ENCODE results near the gene SYNE3.

The SYNE3 gene

GRCh38 chr14:95549656-95550585, 33.5 kb upstream of the SYNE3 start:
- no peaks in the 10 kb centered on the region for H3K9me3 ChIP-seq (ENCODE audit: control insufficient read depth in 1 of 2, low read length in 2 of 2)
- H3K27me3 ChIP-seq (ENCODE audit: low read depth, low read length): no peaks in the 10 kb centered on the region
- no peak overlapping the region for H3K27ac ChIP-seq (ENCODE audit: low read length)
- no peak overlapping the region for H3K4me3 ChIP-seq (ENCODE audit: low read depth in 1 of 2, low read length in 2 of 2)
- H3K36me3 ChIP-seq (ENCODE audit: control insufficient read depth in 1 of 2, insufficient read depth in 2 of 2, low read length in 2 of 2): peaks cover 2 to 6% of the 10 kb centered on the region in 2 donors
- H3K4me1 ChIP-seq (ENCODE audit: control insufficient read depth in 1 of 2, insufficient read depth in 2 of 2, low read length in 2 of 2): no peaks in the 10 kb centered on the region

GRCh38 chr14:95548328-95548929, 32.0 kb upstream of the SYNE3 start:
- peaks cover 5 to 18% of the 10 kb centered on the region in 2 donors for H3K36me3 ChIP-seq (ENCODE audit: control insufficient read depth in 1 of 2, insufficient read depth in 2 of 2, low read length in 2 of 2)

GRCh38 chr14:95547626-95548327, 31.3 kb upstream of the SYNE3 start:
- Histone ChIP-seq H3K9me3 (ENCODE audit: control insufficient read depth in 1 of 2, low read length in 2 of 2) (no peaks in the 10 kb centered on the region), H3K27me3 (ENCODE audit: low read depth, low read length) (no peaks in the 10 kb centered on the region), H3K27ac (ENCODE audit: low read length) (no peak overlapping the region), H3K36me3 (ENCODE audit: control insufficient read depth in 1 of 2, insufficient read depth in 2 of 2, low read length in 2 of 2) (peaks cover 5 to 18% of the 10 kb centered on the region in 2 donors), H3K4me3 (ENCODE audit: low read depth in 1 of 2, low read length in 2 of 2) (no peak overlapping the region), H3K4me1 (ENCODE audit: control insufficient read depth in 1 of 2, insufficient read depth in 2 of 2, low read length in 2 of 2) (no peaks in the 10 kb centered on the region)

More at GRCh38 chr14:95548328-95548929, 32.0 kb upstream of the SYNE3 start:
- no peak overlapping the region for H3K27ac ChIP-seq (ENCODE audit: low read length)
- H3K4me1 ChIP-seq (ENCODE audit: control insufficient read depth in 1 of 2, insufficient read depth in 2 of 2, low read length in 2 of 2): no peaks in the 10 kb centered on the region
- no peaks in the 10 kb centered on the region for H3K9me3 ChIP-seq (ENCODE audit: control insufficient read depth in 1 of 2, low read length in 2 of 2)
- H3K4me3 ChIP-seq (ENCODE audit: low read depth in 1 of 2, low read length in 2 of 2): no peak overlapping the region
- H3K27me3 ChIP-seq (ENCODE audit: low read depth, low read length): no peaks in the 10 kb centered on the region

- H3K36me3 ChIP-seq (ENCODE audit: control insufficient read depth in 1 of 2, insufficient read depth in 2 of 2, low read length in 2 of 2): peaks cover 5 to 18% of the 10 kb centered on the region in 2 donors
- H3K9me3 ChIP-seq (ENCODE audit: control insufficient read depth in 1 of 2, low read length in 2 of 2): no peaks in the 10 kb centered on the region
- no peaks in the 10 kb centered on the region for H3K27me3 ChIP-seq (ENCODE audit: low read depth, low read length)
- H3K4me3 ChIP-seq (ENCODE audit: low read depth in 1 of 2, low read length in 2 of 2): no peak overlapping the region
- no peaks in the 10 kb centered on the region for H3K4me1 ChIP-seq (ENCODE audit: control insufficient read depth in 1 of 2, insufficient read depth in 2 of 2, low read length in 2 of 2)
- H3K27ac ChIP-seq (ENCODE audit: low read length): no peak overlapping the region
Observed at GRCh38 chr14:95547272-95547625, 30.8 kb upstream of the SYNE3 start.

- H3K36me3 ChIP-seq (ENCODE audit: control insufficient read depth in 1 of 2, insufficient read depth in 2 of 2, low read length in 2 of 2): peaks cover 5 to 13% of the 10 kb centered on the region in 2 donors
- no peak overlapping the region for H3K4me3 ChIP-seq (ENCODE audit: low read depth in 1 of 2, low read length in 2 of 2)
- no peaks in the 10 kb centered on the region for H3K9me3 ChIP-seq (ENCODE audit: control insufficient read depth in 1 of 2, low read length in 2 of 2)
- no peaks in the 10 kb centered on the region for H3K4me1 ChIP-seq (ENCODE audit: control insufficient read depth in 1 of 2, insufficient read depth in 2 of 2, low read length in 2 of 2)
- no peak overlapping the region for H3K27ac ChIP-seq (ENCODE audit: low read length)
- no peaks in the 10 kb centered on the region for H3K27me3 ChIP-seq (ENCODE audit: low read depth, low read length)
Observed at GRCh38 chr14:95545515-95546168, 29.2 kb upstream of the SYNE3 start.

DNA sequence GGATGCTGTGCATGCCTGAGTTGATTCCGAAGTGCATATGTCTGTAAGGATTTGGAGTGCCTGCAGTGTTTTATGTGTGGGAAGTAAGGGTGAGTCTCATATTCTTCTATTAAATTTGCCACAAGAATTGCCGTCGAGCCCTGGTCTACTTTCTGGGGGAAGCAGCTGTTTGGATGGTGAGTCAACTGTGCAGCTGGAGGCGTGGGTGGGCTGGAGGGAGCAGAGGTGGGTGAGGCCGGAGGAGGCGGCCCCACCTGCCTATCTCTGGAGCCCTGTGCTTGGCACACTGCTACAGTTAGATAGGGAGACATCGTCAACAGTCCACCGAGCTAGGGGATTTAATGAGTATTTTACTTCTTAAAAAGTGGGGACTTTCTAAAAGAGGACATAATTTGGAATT, 28.1 kb upstream of the SYNE3 start:
- Histone ChIP-seq H3K27me3 (ENCODE audit: low read depth, low read length) (no peaks in the 10 kb centered on the region), H3K4me3 (ENCODE audit: low read depth in 1 of 2, low read length in 2 of 2) (no peak overlapping the region), H3K4me1 (ENCODE audit: control insufficient read depth in 1 of 2, insufficient read depth in 2 of 2, low read length in 2 of 2) (no peaks in the 10 kb centered on the region), H3K36me3 (ENCODE audit: control insufficient read depth in 1 of 2, insufficient read depth in 2 of 2, low read length in 2 of 2) (peaks cover 5 to 13% of the 10 kb centered on the region in 2 donors), H3K27ac (ENCODE audit: low read length) (no peak overlapping the region), H3K9me3 (ENCODE audit: control insufficient read depth in 1 of 2, low read length in 2 of 2) (no peaks in the 10 kb centered on the region)

DNA sequence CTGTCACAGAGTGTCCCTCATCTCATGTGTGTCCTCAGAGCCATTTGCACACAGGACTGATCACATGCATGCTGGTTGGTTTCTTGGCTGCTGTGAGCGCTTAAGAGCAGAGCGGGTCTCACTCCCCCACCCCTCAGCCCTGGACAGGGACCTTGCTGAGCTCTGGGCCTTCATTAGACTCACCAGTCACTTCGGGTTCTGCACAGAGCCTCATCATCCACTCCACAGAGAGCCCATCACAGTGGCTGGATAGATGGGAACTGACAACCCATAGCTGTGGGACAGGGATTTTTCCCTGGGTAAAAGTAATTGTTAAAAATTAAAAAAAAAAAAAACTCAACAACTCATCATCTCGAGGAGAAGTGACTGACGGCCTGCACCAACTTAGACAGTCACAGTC, 26.6 kb upstream of the SYNE3 start:
- H3K4me1 ChIP-seq (ENCODE audit: control insufficient read depth in 1 of 2, insufficient read depth in 2 of 2, low read length in 2 of 2): peaks cover 0 to 1% of the 10 kb centered on the region in 2 donors

GRCh38 chr14:95541932-95542930, 25.8 kb upstream of the SYNE3 start:
- Histone ChIP-seq H3K36me3 (ENCODE audit: control insufficient read depth in 1 of 2, insufficient read depth in 2 of 2, low read length in 2 of 2) (peaks cover 5 to 13% of the 10 kb centered on the region in 2 donors), H3K4me3 (ENCODE audit: low read depth in 1 of 2, low read length in 2 of 2) (no peak overlapping the region), H3K27me3 (ENCODE audit: low read depth, low read length) (no peaks in the 10 kb centered on the region), H3K27ac (ENCODE audit: low read length) (no peak overlapping the region), H3K4me1 (ENCODE audit: control insufficient read depth in 1 of 2, insufficient read depth in 2 of 2, low read length in 2 of 2) (peaks cover 0 to 9% of the 10 kb centered on the region in 2 donors), H3K9me3 (ENCODE audit: control insufficient read depth in 1 of 2, low read length in 2 of 2) (no peaks in the 10 kb centered on the region)

More for the DNA sequence above, 26.6 kb upstream of the SYNE3 start:
- Histone ChIP-seq H3K27me3 (ENCODE audit: low read depth, low read length) (no peaks in the 10 kb centered on the region), H3K27ac (ENCODE audit: low read length) (no peak overlapping the region), H3K9me3 (ENCODE audit: control insufficient read depth in 1 of 2, low read length in 2 of 2) (no peaks in the 10 kb centered on the region), H3K36me3 (ENCODE audit: control insufficient read depth in 1 of 2, insufficient read depth in 2 of 2, low read length in 2 of 2) (peaks cover 5 to 13% of the 10 kb centered on the region in 2 donors), H3K4me3 (ENCODE audit: low read depth in 1 of 2, low read length in 2 of 2) (no peak overlapping the region)

DNA sequence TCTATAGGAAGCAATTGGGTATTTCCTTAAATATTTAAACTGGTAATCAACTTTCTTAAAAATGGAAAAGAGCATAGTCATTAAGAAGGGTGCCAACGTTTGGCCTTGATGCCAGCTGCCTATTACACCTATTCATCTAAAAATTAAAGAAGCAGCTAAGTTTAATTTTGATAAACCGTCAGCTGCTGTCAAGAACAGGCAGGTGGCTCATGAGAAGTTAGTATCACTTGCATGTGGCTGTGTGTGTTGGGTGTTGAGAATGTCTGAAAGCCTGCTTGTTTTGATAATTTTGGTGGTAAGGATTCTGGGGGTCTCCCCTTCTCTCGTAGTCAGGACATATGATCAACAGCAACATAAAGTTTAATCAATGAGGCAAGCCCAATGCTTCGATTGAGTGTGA, 24.9 kb upstream of the SYNE3 start:
- Histone ChIP-seq H3K4me3 (ENCODE audit: low read depth in 1 of 2, low read length in 2 of 2) (no peak overlapping the region), H3K27me3 (ENCODE audit: low read depth, low read length) (no peaks in the 10 kb centered on the region), H3K36me3 (ENCODE audit: control insufficient read depth in 1 of 2, insufficient read depth in 2 of 2, low read length in 2 of 2) (peaks cover 5 to 13% of the 10 kb centered on the region in 2 donors)

GRCh38 chr14:95540236-95540855, 23.9 kb upstream of the SYNE3 start:
- no peak overlapping the region for H3K4me3 ChIP-seq (ENCODE audit: low read depth in 1 of 2, low read length in 2 of 2)
- no peak overlapping the region for H3K27ac ChIP-seq (ENCODE audit: low read length)
- H3K36me3 ChIP-seq (ENCODE audit: control insufficient read depth in 1 of 2, insufficient read depth in 2 of 2, low read length in 2 of 2): peaks cover 5 to 13% of the 10 kb centered on the region in 2 donors
- H3K4me1 ChIP-seq (ENCODE audit: control insufficient read depth in 1 of 2, insufficient read depth in 2 of 2, low read length in 2 of 2): peaks cover 8 to 24% of the 10 kb centered on the region in 2 donors
- no peaks in the 10 kb centered on the region for H3K27me3 ChIP-seq (ENCODE audit: low read depth, low read length)
- H3K9me3 ChIP-seq (ENCODE audit: control insufficient read depth in 1 of 2, low read length in 2 of 2): no peaks in the 10 kb centered on the region

More for the DNA sequence above, 24.9 kb upstream of the SYNE3 start:
- Histone ChIP-seq H3K9me3 (ENCODE audit: control insufficient read depth in 1 of 2, low read length in 2 of 2) (no peaks in the 10 kb centered on the region), H3K4me1 (ENCODE audit: control insufficient read depth in 1 of 2, insufficient read depth in 2 of 2, low read length in 2 of 2) (peaks cover 6 to 18% of the 10 kb centered on the region in 2 donors), H3K27ac (ENCODE audit: low read length) (no peak overlapping the region)

All from muscle layer of duodenum (tissue), 2 donors.